Measurements from ENCODE around the gene ABCC2.

- TF ChIP-seq, protein P1, sequence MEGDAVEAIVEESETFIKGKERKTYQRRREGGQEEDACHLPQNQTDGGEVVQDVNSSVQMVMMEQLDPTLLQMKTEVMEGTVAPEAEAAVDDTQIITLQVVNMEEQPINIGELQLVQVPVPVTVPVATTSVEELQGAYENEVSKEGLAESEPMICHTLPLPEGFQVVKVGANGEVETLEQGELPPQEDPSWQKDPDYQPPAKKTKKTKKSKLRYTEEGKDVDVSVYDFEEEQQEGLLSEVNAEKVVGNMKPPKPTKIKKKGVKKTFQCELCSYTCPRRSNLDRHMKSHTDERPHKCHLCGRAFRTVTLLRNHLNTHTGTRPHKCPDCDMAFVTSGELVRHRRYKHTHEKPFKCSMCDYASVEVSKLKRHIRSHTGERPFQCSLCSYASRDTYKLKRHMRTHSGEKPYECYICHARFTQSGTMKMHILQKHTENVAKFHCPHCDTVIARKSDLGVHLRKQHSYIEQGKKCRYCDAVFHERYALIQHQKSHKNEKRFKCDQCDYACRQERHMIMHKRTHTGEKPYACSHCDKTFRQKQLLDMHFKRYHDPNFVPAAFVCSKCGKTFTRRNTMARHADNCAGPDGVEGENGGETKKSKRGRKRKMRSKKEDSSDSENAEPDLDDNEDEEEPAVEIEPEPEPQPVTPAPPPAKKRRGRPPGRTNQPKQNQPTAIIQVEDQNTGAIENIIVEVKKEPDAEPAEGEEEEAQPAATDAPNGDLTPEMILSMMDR (conservative IDR thresholded peaks at IDR 0.05 in 1 of 2, IDR thresholded peaks at IDR 0.05 in 1 of 2; ENCODE audit: low read depth in 1 of 2, low read length in 2 of 2) = no peak
- TF ChIP-seq EZH2 (IDR thresholded peaks at IDR 0.05; ENCODE audit: low read length, missing control alignments) = no peak
Observed at GRCh38 chr10:99874341-99875085, 92.1 kb downstream of the ABCC2 start.
